Naive thymus-derived CD4-positive, alpha-beta T cell (primary cell): ENCODE measurements around the gene LYVE1. TPM values are rescaled to one million over a fixed set of nuclear protein-coding genes. Genes with fewer than 3 reads are reported as not detected.

Experiments used
- ATAC-seq: fragments of 150-1000 bp; cut with Tn5 transposase; 2 replicates; pipeline ENCODE4 v1.10.0; 2021; ENCODE audit warnings: mild to moderate bottlenecking, moderate library complexity
- CTCF ChIA-PET: fragments of 350-600 bp; sonication (Branson Sonifier 250); formaldehyde crosslinking; loops from one replicate; lab custom pipeline; 2021; ENCODE audit warnings: antibody characterized with exemption; lab: Charles Lee
- POLR2A ChIA-PET: fragments of 350-600 bp; sonication (Branson Sonifier 250); formaldehyde crosslinking; loops from one replicate; lab custom pipeline; 2021; ENCODE audit warnings: antibody characterized with exemption, inconsistent platforms; lab: Charles Lee
- DNase-seq, 9 donors: peaks; one replicate each; pipeline versions ENCODE4 v3.0.0 to v3.0.0-alpha.2; 2020 to 2022; ENCODE audit warnings: mixed read lengths in 1 of 9
- H3K27ac ChIP-seq: one replicate; pipeline ENCODE4 v1.7.0; 2013; ENCODE audit warnings: mild to moderate bottlenecking, low read depth, low read length, moderate library complexity
- H3K27me3 ChIP-seq, 2 donors: one replicate each; pipeline ENCODE4 v1.7.0; 2013; ENCODE audit warnings: low read length in 2 of 2, mild to moderate bottlenecking in 2 of 2, moderate library complexity in 2 of 2; ENCODE audit not compliant: control insufficient read depth in 2 of 2, insufficient read depth in 2 of 2
- H3K36me3 ChIP-seq, 3 experiments: 1 replicate in 2 of 3; 2 replicates in 1 of 3; pipeline ENCODE4 v1.7.0; 2013; ENCODE audit warnings: low read length in 3 of 3, mild to moderate bottlenecking in 3 of 3, moderate library complexity in 1 of 3; ENCODE audit not compliant: insufficient read depth in 3 of 3, control insufficient read depth in 2 of 3
- H3K4me1 ChIP-seq, 2 donors: one replicate each; pipeline ENCODE4 v1.7.0; 2013; ENCODE audit warnings: low read length in 2 of 2, mild to moderate bottlenecking in 2 of 2, moderate library complexity in 1 of 2; ENCODE audit not compliant: control insufficient read depth in 2 of 2, insufficient read depth in 2 of 2
- H3K4me3 ChIP-seq: 2 replicates; pipeline ENCODE4 v1.7.0; 2013; ENCODE audit warnings: mild to moderate bottlenecking, low read length
- H3K9me3 ChIP-seq, 3 experiments: 1 replicate in 2 of 3; 2 replicates in 1 of 3; pipeline ENCODE4 v1.7.0; 2013; ENCODE audit warnings: low read length in 3 of 3; ENCODE audit not compliant: control insufficient read depth in 2 of 3
- H3K27ac Mint-ChIP-seq, 9 donors: one replicate each; pipeline ENCODE4 v1.8.0; 2020 to 2022; ENCODE audit warnings: mixed read lengths in 9 of 9, mild to moderate bottlenecking in 8 of 9, moderate library complexity in 5 of 9, inconsistent platforms in 2 of 9
- H3K27me3 Mint-ChIP-seq, 5 donors: one replicate each; pipeline ENCODE4 v1.8.0; 2021 to 2022; ENCODE audit warnings: mixed read lengths in 5 of 5, mild to moderate bottlenecking in 1 of 5
- H3K36me3 Mint-ChIP-seq, 5 donors: one replicate each; pipeline ENCODE4 v1.8.0; 2020 to 2022; ENCODE audit warnings: mixed read lengths in 5 of 5, mild to moderate bottlenecking in 3 of 5, inconsistent platforms in 1 of 5
- H3K4me1 Mint-ChIP-seq, 7 donors: one replicate each; pipeline ENCODE4 v1.8.0; 2020 to 2022; ENCODE audit warnings: mixed read lengths in 7 of 7, mild to moderate bottlenecking in 3 of 7, inconsistent platforms in 1 of 7
- H3K4me3 Mint-ChIP-seq, 10 donors: one replicate each; pipeline ENCODE4 v1.8.0; 2020 to 2022; ENCODE audit warnings: mild to moderate bottlenecking in 10 of 10, mixed read lengths in 10 of 10, moderate library complexity in 6 of 10, inconsistent platforms in 2 of 10
- H3K9me3 Mint-ChIP-seq, 11 donors: one replicate each; pipeline ENCODE4 v1.8.0; 2020 to 2022; ENCODE audit warnings: mixed read lengths in 11 of 11, mild to moderate bottlenecking in 4 of 11, inconsistent platforms in 1 of 11, moderate library complexity in 1 of 11
- intact Hi-C, 2 donors: fragments of 100-400 bp; cut with micrococcal nuclease; formaldehyde crosslinking; loops; one replicate each; pipeline ENCODE4 v1.15.1; 2023
- polyA plus RNA-seq, 2 donors: library from polyadenylated mRNA; unstranded; fragments of 300-500 nt; fragmentation: Illumina TruSeq; gene quantifications; one replicate each; pipeline ENCODE4 v1.2.3, GENCODE V29; 2021
- total RNA-seq, 6 experiments: library from RNA in 5 of 6; stranded (reverse) in 5 of 6; gene quantifications; 1 replicate in 5 of 6; 2 replicates in 1 of 6; pipeline ENCODE4 v1.2.3 and lab custom pipeline; 2021 to 2026

Gene LYVE1
- total and polyA plus RNA-seq, 7 experiments from 2014 or later: not detected

DNA sequence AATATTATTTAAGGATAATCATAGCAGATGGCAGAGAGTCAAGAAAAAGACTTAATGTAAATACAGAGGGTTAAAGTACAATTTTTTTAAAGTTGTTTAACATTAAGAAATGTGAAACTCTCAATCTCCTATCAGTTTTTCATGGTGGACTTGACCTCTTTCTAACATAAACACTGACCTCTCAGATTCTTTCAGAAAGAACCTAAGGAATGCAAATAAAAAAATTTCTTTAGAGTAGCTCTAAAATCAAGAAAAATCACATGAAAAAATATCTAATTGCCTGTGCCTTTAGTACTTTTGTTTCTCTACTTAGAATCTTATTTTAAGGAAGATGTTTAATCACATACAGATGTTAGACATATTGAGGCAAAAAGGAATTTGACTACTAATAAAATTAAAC lies 40.3 kb downstream of the LYVE1 start:
- H3K36me3 Mint-ChIP-seq: peaks cover 13 to 62% (median 39%) of the 10 kb centered on the region in 5 donors

DNA sequence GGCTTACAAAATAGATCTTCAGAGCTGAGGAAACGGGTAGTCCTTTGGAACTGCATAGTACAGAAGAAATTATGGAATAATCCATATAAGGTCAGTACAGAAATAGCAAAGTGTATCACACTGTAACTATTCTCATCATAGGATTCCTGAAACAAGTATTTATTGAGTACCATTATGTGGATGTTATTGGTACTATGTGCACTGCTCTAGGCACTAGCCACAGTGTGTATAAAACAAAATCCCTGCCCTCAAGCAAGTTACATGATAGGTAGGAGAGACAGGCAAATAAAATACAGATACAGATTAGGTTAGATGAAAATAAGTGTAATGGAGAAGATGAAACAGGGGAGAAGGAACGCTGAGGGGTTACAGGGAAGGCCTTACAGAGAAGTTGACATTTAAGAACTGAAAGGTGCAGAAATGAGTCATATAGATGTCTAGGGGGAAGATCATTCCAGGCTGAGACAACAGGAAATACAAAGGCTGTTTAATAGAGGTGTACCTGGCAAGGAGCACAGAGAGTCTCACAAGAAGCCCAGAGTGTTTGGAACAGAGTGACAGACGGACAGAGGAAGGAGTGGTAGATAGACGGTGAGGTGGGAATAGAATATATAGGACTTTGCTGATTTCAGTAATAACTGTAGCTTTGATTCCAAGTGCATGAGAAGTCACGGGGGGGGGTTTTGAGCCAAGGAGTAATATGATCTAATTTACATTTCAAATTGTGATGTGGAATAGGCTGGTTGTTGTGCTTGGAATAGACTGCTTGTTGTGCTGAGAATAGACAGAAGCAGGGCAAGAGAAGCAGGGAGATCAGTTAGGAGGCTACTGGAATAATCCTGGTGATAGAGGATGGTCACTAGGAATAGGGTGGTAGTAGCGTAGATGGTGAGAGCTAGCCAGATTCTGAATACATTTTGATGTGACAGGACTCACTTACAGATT lies 41.2 kb downstream of the LYVE1 start:
- H3K4me1 ChIP-seq: no peaks in the 10 kb centered on the region
- H3K27ac Mint-ChIP-seq: peak overlapping the region in 7 of 9 donors; percentile 1 to 60 (median 20)
- no peak overlapping the region for H3K4me3 ChIP-seq
- no peak overlapping the region for H3K27ac ChIP-seq
- ChIA-PET POLR2A (interaction anchor here (0.6 to 1.5 kb wide), 3 partner anchors 13 to 73 kb away, joined by 4 read pairs; no protein-coding TSS in a partner anchor), CTCF (no interaction called here)
- H3K4me1 Mint-ChIP-seq: peaks cover 6 to 22% (median 10%) of the 10 kb centered on the region in 7 donors
- H3K36me3 Mint-ChIP-seq: peaks cover 13 to 56% (median 36%) of the 10 kb centered on the region in 5 donors
- intact Hi-C loops: loop anchor here in 1 of 2 donors (2.0 kb wide), 1 partner anchor 14 kb away; the partner anchor contains the start of gene RNF141
- no peaks in the 10 kb centered on the region for H3K9me3 Mint-ChIP-seq
- peak overlapping the region in 2 of 10 donors; percentile 1 to 3 for H3K4me3 Mint-ChIP-seq
- ATAC-seq (no peak), DNase-seq (no peak)
- H3K9me3 ChIP-seq: no peaks in the 10 kb centered on the region
- H3K27me3 ChIP-seq: no peaks in the 10 kb centered on the region
- peaks cover 1 to 56% (median 6%) of the 10 kb centered on the region in 3 experiments for H3K36me3 ChIP-seq
- H3K27me3 Mint-ChIP-seq: no peaks in the 10 kb centered on the region

More for the DNA sequence above, 40.3 kb downstream of the LYVE1 start:
- H3K4me1 ChIP-seq: no peaks in the 10 kb centered on the region
- H3K27ac Mint-ChIP-seq: no peak overlapping the region
- no peaks in the 10 kb centered on the region for H3K9me3 Mint-ChIP-seq
- H3K27me3 Mint-ChIP-seq: no peaks in the 10 kb centered on the region
- no peaks in the 10 kb centered on the region for H3K9me3 ChIP-seq
- peaks cover 6 to 20% (median 10%) of the 10 kb centered on the region in 7 donors for H3K4me1 Mint-ChIP-seq
- H3K4me3 ChIP-seq: no peak overlapping the region
- ChIA-PET CTCF (interaction anchor here (0.7 kb wide), 1 partner anchor 43 kb away, joined by 3 read pairs; no protein-coding TSS in a partner anchor), POLR2A (interaction anchor here (1.0 to 1.5 kb wide), 2 partner anchors 12 to 74 kb away, joined by 4 read pairs; no protein-coding TSS in a partner anchor)
- no peaks in the 10 kb centered on the region for H3K27me3 ChIP-seq
- intact Hi-C loops: no loop called here
- H3K36me3 ChIP-seq: peaks cover 0 to 53% (median 6%) of the 10 kb centered on the region in 3 experiments
- no peak for DNase-seq
- ATAC-seq: no peak
- no peak overlapping the region for H3K4me3 Mint-ChIP-seq
- no peak overlapping the region for H3K27ac ChIP-seq

DNA sequence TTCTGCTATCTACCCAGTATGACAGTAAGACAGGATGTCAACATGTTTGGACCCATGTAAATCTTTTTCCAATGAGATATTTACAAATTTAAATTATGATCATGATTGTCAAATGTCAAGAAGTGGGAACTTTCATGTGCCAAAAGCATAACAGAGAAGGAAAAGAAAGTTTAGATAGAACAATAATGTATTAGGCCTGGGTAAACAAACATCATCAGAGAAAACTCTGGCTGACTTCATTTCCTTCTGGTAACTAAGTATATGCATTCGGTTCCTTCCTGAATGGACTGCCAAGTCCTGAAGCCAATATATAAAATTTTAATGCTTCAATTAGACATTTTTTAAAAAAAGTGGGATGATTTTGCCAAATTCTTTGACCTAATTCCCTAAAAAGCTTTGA lies 44.0 kb downstream of the LYVE1 start:
- DNase-seq: no peak
- intact Hi-C loops: no loop called here

DNA sequence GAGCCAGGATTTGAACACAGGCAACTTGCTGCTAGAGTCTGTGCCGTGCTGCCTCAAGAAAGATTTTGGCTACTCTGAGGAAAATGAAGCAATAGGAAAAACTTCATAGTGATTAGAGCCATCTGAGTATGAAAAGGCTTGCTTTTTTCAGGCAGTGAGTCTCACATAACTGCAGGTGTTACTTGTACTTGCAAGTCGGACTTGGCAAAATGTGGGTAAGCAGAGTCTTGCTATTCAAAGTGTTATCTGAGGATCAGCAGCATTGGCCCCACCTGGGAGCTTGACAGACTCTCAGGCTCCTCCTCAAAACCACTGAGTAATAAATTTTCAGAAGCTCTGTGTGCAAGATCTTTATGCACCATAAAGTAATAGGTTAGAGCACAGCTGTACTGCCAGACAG lies 45.5 kb downstream of the LYVE1 start:
- Mint-ChIP-seq H3K9me3 (no peaks in the 10 kb centered on the region), H3K27me3 (no peaks in the 10 kb centered on the region), H3K36me3 (peaks cover 8 to 44% (median 23%) of the 10 kb centered on the region in 5 donors), H3K27ac (no peak overlapping the region), H3K4me1 (peaks cover 7 to 29% (median 16%) of the 10 kb centered on the region in 7 donors), H3K4me3 (no peak overlapping the region)
- Histone ChIP-seq H3K27me3 (no peaks in the 10 kb centered on the region), H3K4me1 (no peaks in the 10 kb centered on the region), H3K4me3 (no peak overlapping the region), H3K27ac (no peak overlapping the region), H3K36me3 (peaks cover 3 to 41% (median 9%) of the 10 kb centered on the region in 3 experiments), H3K9me3 (no peaks in the 10 kb centered on the region)
- ATAC-seq (no peak), DNase-seq (no peak)
- intact Hi-C loops: no loop called here
- ChIA-PET CTCF (interaction anchor here (1.2 kb wide), 1 partner anchor 18 kb away, joined by 3 read pairs; the partner anchor contains the start of gene RNF141), POLR2A (interaction anchor here (1.2 kb wide), 1 partner anchor 110 kb away, joined by 3 read pairs; no protein-coding TSS in a partner anchor)

More for the DNA sequence above, 44.0 kb downstream of the LYVE1 start:
- Mint-ChIP-seq H3K9me3 (no peaks in the 10 kb centered on the region), H3K27me3 (no peaks in the 10 kb centered on the region), H3K27ac (no peak overlapping the region), H3K36me3 (peaks cover 11 to 52% (median 32%) of the 10 kb centered on the region in 5 donors), H3K4me3 (no peak overlapping the region), H3K4me1 (peaks cover 7 to 29% (median 16%) of the 10 kb centered on the region in 7 donors)
- ATAC-seq: no peak
- H3K9me3 ChIP-seq: no peaks in the 10 kb centered on the region
- POLR2A ChIA-PET: interaction anchor here (0.7 kb wide), 1 partner anchor 284 kb away, joined by 3 read pairs; the partner anchor contains the start of gene EIF4G2
- H3K27ac ChIP-seq: no peak overlapping the region
- CTCF ChIA-PET: no interaction called here
- H3K4me1 ChIP-seq: no peaks in the 10 kb centered on the region
- H3K36me3 ChIP-seq: peaks cover 3 to 53% (median 9%) of the 10 kb centered on the region in 3 experiments
- H3K27me3 ChIP-seq: no peaks in the 10 kb centered on the region
- H3K4me3 ChIP-seq: no peak overlapping the region

DNA sequence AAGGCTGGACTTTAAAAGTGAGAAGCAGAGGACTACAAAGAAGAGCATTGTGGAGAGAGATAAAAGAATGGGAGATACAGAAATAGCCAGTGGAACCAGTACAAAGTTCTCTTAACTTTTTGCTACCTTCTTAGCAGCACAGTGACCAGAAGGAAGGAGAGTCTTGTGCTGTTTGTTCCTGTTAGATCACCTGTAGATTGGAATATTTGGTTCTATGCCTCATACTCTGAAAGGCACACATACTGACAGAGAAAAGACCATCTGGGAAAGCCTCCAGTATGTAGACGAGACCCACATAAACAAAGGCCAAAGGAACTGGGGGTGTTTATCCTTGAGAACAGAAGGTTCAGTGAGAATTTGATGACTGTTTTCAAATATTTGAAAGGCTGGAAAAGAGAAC lies 46.2 kb downstream of the LYVE1 start:
- CTCF ChIA-PET: no interaction called here
- peaks cover 7 to 39% (median 19%) of the 10 kb centered on the region in 5 donors for H3K36me3 Mint-ChIP-seq
- Histone ChIP-seq H3K27me3 (no peaks in the 10 kb centered on the region), H3K36me3 (peaks cover 3 to 41% (median 9%) of the 10 kb centered on the region in 3 experiments), H3K4me1 (no peaks in the 10 kb centered on the region), H3K9me3 (no peaks in the 10 kb centered on the region), H3K4me3 (no peak overlapping the region), H3K27ac (no peak overlapping the region)
- no peaks in the 10 kb centered on the region for H3K9me3 Mint-ChIP-seq
- peaks cover 4 to 27% (median 11%) of the 10 kb centered on the region in 7 donors for H3K4me1 Mint-ChIP-seq
- H3K4me3 Mint-ChIP-seq: no peak overlapping the region
- peak overlapping the region in 4 of 9 donors; percentile 3 to 33 (median 15) for H3K27ac Mint-ChIP-seq
- POLR2A ChIA-PET: no interaction called here
- ATAC-seq (no peak), DNase-seq (no peak)
- H3K27me3 Mint-ChIP-seq: no peaks in the 10 kb centered on the region
- intact Hi-C loops: no loop called here

DNA sequence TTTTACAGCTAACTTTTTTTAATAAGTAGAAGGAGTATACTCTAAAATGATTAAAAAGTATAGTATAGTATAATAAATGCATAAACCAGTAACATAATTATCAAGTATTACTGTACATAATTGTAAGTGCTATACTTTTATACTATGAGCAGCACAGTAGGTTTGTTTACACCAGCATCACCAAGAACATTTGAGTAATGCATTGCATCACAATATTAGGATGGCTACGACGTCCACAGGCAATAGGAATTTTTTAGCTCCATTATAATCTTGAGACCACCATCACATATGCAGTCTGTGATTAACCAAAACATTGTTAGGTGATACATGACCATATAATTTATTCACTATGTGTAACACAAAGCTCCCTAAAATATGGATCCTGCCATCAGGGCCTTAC lies 47.9 kb downstream of the LYVE1 start:
- ATAC-seq (no peak), DNase-seq (no peak)
- intact Hi-C loops: no loop called here
- no peak overlapping the region for H3K27ac ChIP-seq
- peaks cover 5 to 33% (median 9%) of the 10 kb centered on the region in 5 donors for H3K36me3 Mint-ChIP-seq
- no peaks in the 10 kb centered on the region for H3K9me3 ChIP-seq
- H3K4me3 Mint-ChIP-seq: no peak overlapping the region
- H3K4me1 Mint-ChIP-seq: peaks cover 0 to 18% (median 2%) of the 10 kb centered on the region in 7 donors
- ChIA-PET CTCF (interaction anchor here (0.9 to 2.2 kb wide), 2 partner anchors 20 to 116 kb away, joined by 3 to 8 read pairs; partner anchors contain the start of gene RNF141), POLR2A (interaction anchor here (1.7 kb wide), 1 partner anchor 20 kb away, joined by 5 read pairs; the partner anchor contains the start of gene RNF141)
- no peaks in the 10 kb centered on the region for H3K27me3 ChIP-seq
- no peak overlapping the region for H3K27ac Mint-ChIP-seq
- H3K9me3 Mint-ChIP-seq: no peaks in the 10 kb centered on the region
- H3K4me3 ChIP-seq: no peak overlapping the region
- H3K4me1 ChIP-seq: no peaks in the 10 kb centered on the region
- H3K27me3 Mint-ChIP-seq: no peaks in the 10 kb centered on the region
- H3K36me3 ChIP-seq: peaks cover 3 to 36% (median 9%) of the 10 kb centered on the region in 3 experiments
